Measurements from ENCODE around the gene ZHX3.

DNA sequence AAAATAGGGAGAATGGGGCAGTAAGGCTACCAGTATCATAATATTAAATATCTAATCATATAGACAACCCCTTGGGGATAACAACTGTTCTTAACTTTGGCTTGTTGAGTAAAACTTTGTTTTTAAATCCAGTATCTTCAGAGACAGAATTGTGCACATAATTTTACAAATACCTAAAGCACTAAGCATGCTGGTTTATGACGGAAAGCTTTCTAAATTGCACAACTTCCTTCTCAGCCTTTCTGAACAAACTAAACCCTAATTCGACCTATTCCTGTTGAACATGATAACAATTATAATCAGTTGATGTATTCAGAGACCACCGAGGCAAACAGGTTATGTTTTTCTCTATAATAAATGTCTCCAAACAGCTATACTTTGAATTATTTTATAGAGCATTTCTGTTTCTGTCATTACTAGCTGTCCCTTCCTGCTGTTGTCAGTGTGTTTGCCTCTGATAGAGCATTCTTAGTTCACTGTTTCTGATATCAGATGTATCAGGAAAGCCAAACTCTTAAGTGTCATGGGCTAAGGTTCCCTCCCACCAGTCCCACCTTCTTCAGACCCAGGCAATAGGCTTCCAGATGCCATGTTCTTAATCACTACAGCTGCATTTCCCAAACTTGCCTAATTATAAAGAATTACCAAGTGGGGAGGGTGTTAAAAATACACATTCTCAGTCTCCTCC, 8.7 kb downstream of the ZHX3 start:
- TF ChIP-seq, protein P1, sequence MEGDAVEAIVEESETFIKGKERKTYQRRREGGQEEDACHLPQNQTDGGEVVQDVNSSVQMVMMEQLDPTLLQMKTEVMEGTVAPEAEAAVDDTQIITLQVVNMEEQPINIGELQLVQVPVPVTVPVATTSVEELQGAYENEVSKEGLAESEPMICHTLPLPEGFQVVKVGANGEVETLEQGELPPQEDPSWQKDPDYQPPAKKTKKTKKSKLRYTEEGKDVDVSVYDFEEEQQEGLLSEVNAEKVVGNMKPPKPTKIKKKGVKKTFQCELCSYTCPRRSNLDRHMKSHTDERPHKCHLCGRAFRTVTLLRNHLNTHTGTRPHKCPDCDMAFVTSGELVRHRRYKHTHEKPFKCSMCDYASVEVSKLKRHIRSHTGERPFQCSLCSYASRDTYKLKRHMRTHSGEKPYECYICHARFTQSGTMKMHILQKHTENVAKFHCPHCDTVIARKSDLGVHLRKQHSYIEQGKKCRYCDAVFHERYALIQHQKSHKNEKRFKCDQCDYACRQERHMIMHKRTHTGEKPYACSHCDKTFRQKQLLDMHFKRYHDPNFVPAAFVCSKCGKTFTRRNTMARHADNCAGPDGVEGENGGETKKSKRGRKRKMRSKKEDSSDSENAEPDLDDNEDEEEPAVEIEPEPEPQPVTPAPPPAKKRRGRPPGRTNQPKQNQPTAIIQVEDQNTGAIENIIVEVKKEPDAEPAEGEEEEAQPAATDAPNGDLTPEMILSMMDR (IDR thresholded peaks at IDR 0.05) = no peak
- TF ChIP-seq EZH2 (IDR thresholded peaks at IDR 0.05; ENCODE audit: borderline replicate concordance, insufficient read depth, low read depth, low read length, poor library complexity, severe bottlenecking) = no peak

Data from B cell (primary cell).